UCSD-AML1 (cell line): Measurements from ENCODE around the gene NME9.
"Not testable (repeated sequence)": the region's sequence is repeated elsewhere in the genome, so short reads cannot be mapped to it uniquely, and the experiment has no call there.

ENCODE experiments used
- DNase-seq: peaks from one replicate; lab custom pipeline; 2025; ENCODE audit not compliant: unreplicated experiment; lab: John Stamatoyannopoulos, UW

The NME9 gene, protein sequence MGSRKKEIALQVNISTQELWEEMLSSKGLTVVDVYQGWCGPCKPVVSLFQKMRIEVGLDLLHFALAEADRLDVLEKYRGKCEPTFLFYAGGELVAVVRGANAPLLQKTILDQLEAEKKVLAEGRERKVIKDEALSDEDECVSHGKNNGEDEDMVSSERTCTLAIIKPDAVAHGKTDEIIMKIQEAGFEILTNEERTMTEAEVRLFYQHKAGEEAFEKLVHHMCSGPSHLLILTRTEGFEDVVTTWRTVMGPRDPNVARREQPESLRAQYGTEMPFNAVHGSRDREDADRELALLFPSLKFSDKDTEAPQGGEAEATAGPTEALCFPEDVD

GRCh38 chr3:138329127-138329983 is at the start of gene NME9:
NME9 (minus strand) TSS chr3:138329851; CDS start chr3:138329335, 516 bp downstream.
- peak; percentile 75 for DNase-seq

- DNase-seq: no peak
Observed at GRCh38 chr3:138378990-138379389, 49.3 kb upstream of the NME9 start.

DNA sequence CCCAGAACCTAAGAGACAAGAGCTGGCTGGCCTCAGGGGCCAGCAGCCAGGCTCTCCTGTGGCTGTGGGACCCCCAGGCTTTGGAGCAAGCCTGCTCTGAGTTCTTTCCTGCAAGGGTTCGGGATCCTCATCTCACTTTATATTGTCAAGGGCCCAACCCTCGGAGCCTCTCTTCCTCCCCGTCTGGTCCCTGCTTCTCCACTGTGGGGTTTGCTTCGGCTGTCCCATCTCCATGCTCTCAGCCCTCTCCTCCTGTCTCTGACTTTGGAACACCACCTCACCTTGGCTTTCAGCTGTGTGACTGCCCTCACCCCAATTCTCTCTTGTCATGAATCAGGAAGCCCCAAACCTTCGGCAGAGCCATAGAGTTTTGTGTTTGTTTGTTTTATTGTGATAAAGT is 48.7 kb upstream of the NME9 start:
- no peak for DNase-seq

DNA sequence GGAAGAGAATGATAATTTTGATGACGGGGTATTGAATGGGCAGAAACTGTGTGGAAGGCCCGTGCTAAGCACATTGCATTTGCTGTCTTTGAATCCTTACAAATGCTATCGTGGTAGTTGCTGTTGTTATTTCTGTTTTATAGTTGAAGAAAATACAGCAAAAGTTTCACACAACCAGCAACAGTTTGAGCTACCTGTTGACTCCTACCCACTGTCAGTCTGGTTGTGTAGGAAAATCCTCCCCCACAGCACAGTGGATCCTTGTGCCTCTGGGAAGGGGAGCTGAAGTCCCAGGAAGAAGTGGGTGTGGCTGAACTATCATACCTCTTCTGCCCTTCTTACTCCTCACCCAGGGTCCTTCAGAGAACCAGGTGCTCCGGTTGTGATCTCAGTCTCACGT is 48.2 kb upstream of the NME9 start:
- DNase-seq: no peak

GRCh38 chr3:138377212-138377611 is 47.6 kb upstream of the NME9 start:
- not testable (repeated sequence) for DNase-seq

DNA sequence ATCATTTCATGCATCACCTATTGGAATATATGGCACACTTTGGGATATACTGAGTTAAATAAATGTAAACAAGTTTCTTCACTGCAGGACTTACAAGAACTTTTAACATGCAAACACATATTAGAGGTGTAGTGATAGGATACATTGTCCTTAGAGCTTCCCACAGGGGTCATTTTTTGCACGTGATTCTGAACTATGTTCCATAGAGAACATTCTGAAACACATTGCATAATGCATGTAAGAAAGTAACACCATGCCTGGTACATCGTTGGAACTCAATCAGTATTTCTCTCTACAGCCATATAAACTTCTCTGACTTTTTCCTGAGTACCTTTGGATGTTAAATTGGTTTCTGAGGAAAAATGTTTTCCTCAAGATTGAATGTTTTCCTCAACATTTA is 47.0 kb upstream of the NME9 start:
- no peak for DNase-seq

- DNase-seq: no peak
Observed at GRCh38 chr3:138375447-138375846, 45.8 kb upstream of the NME9 start.

GRCh38 chr3:138374573-138375134 is 45.0 kb upstream of the NME9 start:
- DNase-seq: no peak

DNA sequence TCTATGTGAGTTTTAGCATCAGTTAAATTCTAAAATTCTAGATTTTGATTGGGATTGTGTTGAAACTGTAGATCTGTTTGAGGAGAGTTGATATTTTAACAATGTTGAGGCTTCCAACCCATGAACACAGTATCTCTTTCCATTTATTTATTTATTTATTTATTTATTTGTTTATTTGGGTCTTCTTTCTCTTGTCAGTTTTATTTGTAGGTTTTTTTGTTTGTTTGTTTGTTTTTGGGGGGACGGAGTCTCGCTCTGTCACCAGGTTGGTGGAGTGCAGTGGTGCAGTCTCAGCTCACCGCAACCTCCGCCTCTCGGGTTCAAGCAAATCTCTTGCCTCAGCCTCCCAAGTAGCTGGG is 44.1 kb upstream of the NME9 start:
- DNase-seq: no peak

DNA sequence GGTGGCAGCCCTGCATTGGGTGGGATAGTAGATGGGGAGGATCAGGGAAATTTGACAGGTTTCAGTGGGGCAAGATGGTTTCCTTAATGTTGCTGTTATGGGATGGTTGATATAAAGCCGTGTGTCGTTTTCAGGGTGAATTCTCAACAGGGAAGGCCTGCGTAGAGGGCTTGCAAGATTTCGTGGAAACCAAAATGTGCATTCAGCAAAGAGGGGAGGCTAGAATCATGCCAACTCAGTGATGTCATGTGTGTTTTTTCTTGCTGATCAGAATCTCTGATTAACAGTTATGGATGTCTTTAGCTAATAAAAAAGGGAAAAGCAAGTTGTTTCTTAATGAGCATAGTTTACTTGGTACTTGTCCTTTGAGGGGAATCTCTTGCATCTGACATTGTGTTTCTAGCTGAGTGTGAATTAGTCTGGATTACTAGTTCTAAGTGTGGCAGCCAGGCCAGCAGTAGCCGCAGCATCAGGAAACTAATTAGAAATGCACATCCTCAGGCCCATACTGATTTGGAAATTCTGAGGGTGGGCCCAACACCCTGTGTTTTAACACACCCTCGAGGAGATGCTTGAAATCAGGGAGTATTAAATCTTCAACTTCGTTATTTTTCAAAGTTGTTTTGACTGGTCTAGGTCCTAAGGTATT is 43.6 kb upstream of the NME9 start:
- no peak for DNase-seq

- DNase-seq: no peak
Observed at GRCh38 chr3:138371070-138371965, 41.7 kb upstream of the NME9 start.

DNA sequence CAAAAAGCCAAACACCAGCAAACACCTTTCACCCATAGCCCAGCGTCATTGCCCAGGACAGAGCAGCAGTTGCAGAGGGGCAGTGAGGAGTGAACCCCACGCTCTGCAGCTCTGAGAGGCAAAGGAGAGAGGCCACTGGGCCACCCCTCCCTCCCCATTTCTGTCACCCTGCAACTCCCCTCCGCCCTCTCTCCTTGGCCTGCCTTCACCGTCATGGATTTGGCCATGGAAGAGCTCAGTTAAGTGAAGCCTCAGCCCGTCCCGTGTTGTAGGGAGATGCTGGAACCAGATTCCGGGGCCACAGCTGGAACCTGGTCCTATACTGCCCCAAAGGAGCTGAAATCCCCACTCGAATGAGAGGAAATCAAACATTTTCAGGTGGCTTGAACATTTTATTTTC is 40.7 kb upstream of the NME9 start:
- no peak for DNase-seq

GRCh38 chr3:138369151-138369900 is 39.7 kb upstream of the NME9 start:
- no peak for DNase-seq

GRCh38 chr3:138367911-138368310 is 38.3 kb upstream of the NME9 start:
- DNase-seq: no peak

- DNase-seq: no peak
Observed at GRCh38 chr3:138367326-138367850, 37.7 kb upstream of the NME9 start.

DNA sequence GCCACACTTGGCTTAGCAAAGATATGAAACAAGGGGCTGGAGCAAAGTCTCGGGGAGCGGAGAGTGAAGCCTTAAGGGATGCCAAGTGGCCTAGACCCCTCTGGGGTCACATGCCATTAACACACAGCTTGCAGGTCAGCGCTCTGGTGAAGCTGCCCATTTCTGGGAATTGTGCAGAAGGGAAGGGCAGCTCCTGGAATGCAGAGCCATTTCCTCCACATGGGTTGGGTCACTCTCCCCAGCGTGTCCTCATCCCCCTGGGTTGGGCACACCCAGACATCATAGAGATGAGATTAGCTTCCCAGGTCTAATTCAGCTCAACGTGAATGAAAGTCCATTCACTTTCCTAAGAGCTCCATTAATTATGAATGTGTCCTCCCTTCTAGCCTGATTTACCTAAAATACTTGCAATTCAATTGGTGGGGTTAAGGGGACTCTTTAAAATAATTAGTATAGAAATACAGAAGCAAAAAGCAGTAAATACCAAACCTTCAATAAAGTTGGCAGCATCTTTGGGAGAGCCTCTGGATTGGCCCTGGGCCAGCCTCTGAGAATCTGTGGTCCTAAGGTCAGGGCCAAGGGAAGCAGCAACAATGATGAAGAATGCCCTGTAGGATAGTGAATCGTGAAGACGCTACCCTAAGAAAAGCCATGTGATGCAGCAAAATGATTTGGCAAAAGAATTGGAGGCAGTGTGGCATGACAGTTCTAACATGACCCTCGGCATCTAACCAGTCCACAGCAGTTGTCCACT is 36.5 kb upstream of the NME9 start:
- DNase-seq: no peak

DNA sequence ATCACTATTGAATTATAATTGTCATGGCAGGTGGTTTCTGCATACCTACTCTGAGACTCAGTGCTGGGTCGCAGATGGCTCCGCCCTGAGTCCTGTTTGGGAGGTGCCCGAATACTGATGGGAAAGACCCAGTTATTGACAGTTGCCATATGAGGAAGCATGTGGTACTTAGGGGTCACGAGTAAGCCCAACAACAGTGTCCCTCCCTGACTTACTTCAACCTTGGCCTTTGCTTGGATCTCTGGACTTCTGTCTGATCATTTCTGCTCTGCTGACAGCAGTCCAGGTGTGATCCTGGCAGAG is 35.6 kb upstream of the NME9 start:
- no peak for DNase-seq

GRCh38 chr3:138364356-138365252 is 35.0 kb upstream of the NME9 start:
- DNase-seq: no peak
